Measurements from ENCODE around the gene EPHA4.

Gene EPHA4

GRCh38 chr2:221571025-221571550 lies 1.0 kb downstream of the EPHA4 start:
- DNase-seq, result no peak

GRCh38 chr2:221570321-221570935 lies 1.7 kb downstream of the EPHA4 start:
- DNase-seq, result no peak

DNA sequence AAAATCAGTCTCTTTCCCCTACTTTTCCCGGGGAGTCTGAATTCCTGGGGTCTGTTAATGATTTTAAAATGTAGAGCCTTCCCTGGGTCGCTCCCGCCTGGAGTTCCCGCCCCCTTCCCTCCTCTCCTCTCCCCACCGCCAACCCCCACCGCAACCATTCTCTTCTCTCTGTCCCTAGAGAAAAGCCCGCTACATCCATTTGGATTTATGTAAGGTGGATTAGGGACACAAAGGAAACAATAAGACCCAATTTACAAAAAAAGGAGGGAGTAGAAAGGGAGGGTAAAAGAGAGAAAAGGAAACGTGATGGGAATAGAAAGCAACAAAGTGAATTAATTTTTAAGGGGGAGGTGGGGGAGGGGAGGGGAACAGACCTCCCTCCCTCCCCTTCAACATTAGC lies 2.2 kb downstream of the EPHA4 start:
- no peak for DNase-seq

DNA sequence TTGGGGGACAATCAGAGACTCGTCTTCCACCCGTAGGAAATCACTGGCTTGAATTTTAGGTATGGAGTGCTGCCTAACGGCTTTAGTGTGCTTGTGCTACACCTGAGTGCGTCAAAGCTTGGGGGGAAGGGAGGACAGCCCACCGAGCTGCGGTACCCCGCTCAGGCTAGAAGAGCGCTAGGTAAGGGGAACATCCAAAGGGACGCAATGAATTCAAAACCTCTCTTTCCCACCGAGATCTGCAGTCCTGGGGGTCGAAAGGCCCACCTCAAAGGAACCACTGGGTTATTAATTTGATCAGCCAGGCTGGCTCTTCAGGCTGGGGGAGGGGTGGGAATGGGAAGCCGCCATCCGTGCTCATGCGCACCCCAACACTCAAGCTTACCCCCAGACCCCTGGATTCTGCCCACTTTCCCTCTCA lies 2.7 kb downstream of the EPHA4 start:
- no peak for DNase-seq

GRCh38 chr2:221568299-221568698 lies 3.8 kb downstream of the EPHA4 start:
- DNase-seq, result no peak

GRCh38 chr2:221567809-221568208 lies 4.3 kb downstream of the EPHA4 start:
- DNase-seq, result no peak

DNA sequence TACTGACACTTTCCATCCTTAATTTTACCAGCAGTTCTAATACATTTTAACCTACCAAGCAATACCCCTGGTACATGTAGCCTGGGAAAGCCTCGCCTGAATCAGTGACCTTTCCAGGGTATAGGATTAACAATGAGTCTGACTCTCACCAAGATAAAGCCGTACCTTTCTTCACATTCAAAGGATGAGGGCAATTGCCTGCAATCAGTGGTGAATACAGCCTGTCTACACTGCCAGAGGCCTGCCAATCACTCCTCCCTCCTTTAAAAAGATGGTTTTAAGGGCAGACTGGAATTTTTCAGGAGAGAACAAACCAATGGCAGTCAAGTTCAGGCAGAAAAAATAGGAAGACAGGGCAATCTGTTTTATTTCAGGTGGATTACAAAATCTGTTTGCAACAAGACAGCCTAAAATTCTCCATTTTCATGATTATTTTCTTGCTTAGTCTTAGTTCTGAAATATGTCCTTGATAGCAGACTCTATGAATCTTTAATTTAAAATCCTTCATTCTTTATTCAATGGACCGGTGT lies 4.8 kb downstream of the EPHA4 start:
- DNase-seq, result no peak

GRCh38 chr2:221563270-221563985 lies 8.7 kb downstream of the EPHA4 start:
- no peak for DNase-seq

GRCh38 chr2:221562226-221562625 lies 9.9 kb downstream of the EPHA4 start:
- DNase-seq, result no peak

- no peak for DNase-seq
These were observed 10.3 kb downstream of the EPHA4 start for GRCh38 chr2:221561770-221562169.

DNA sequence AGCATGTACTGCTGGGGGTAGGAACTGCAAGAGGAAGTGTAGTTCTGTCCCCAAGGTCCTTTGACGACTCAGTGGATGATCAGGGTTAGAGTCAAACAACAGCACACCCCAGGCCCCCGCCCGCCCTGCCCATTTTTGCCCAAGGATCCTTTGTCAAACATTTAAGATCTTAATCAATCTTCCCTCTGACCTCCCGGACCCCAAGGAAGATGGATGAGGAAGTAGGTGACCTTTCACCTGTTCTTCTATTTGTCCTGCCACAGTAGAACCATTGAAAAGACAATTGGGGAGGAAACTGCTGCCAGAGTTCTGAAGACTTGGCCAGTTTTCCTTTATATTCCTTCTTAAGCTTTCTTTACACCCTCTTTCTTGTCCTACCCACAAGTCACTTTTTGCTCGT lies 12.1 kb downstream of the EPHA4 start:
- DNase-seq, result no peak

DNA sequence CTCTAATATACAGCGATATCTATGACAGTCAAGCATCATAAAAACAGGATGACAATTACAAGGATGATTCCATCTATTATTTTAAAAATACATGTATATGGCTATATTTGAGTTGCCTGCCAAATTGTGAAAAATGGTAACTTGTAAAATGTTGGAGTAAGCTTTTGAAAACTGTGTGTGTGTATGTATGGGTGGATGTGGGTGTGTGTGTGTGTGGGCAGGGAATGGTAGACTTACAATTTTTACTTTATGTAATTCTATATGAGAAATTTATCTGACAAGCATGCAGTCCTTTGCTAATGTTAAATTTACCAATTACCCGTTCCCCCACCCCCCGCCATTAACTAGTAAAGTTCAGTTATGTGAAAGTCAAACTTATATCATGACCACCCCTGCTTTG lies 14.0 kb downstream of the EPHA4 start:
- no peak for DNase-seq

DNA sequence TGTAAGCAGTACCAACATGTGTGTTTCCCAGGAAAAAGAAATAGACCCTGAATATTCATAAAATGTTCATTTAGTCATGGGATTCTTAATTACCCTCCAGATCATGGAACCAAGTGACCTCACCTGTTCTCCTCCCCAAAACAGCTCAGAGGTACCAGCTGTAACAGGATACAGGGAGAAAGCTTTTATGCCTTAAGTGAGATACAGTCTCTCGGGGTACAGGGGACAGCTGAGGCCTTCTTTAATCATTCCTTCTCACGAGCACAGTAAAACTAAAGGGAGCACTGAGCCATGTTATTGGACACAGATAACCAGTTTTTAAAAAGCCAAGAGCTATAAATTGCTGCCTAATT lies 16.6 kb downstream of the EPHA4 start:
- no peak for DNase-seq

- DNase-seq, result no peak
These were observed 17.2 kb downstream of the EPHA4 start for GRCh38 chr2:221554769-221555493.

DNA sequence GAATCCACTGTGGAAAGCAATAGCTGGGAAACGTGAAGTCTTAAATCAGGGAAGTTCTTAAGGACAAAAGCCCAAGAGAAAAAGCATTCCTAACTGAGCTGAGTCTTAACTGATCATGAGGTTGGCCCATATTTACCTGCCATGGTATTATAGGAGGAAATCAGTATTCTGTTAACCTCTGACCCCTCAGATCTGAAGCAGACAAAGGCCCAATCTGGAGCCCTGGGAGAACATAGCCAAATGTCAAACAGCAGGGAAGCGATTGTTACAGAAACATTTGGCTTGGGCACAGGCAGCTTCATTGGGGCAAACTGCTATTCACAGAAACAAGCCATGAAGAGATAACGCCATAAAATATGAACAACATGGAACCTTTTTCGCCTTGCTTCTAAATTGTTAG lies 18.8 kb downstream of the EPHA4 start:
- no peak for DNase-seq

DNA sequence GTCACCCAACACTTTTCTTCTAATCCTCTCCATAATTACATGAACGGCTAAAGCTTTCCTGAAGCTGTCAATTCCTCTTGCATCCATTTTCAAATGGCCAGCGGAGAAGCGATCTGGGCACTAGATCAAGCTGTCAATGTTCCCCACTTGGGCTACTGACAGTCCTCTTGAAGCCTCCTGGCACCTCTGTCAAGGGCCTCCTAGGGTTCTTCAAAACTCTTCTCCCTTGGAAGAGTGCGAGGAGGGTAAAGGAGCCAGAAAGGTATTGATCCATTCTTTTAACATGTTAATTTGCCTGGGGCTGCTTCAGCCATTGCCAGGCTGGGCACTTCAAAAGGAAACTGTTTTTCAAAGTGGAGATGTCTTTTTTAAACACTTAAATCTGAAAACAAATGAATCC lies 19.8 kb downstream of the EPHA4 start:
- no peak for DNase-seq

GRCh38 chr2:221551864-221552263 lies 20.2 kb downstream of the EPHA4 start:
- DNase-seq, result no peak

DNA sequence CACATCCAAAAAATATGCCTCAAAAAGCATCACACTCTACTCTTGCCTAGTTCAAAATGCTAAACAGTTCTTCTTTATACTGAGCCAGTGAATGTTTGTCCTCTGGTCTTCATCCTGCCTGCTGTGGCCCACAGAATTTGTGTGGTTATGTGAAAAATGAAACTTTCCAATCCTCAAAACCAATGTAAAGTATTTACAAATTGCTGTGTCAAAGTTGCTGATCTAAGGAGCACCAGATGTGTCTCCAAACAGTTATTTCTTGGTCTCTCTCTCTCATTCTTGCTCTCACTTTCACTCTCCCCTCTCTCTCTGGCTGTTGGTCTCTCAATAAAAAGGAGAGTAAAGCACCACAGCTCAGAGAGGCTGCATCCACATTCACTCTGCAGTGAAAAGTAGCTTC lies 23.0 kb downstream of the EPHA4 start:
- no peak for DNase-seq

GRCh38 chr2:221546505-221547225 lies 25.4 kb downstream of the EPHA4 start:
- no peak for DNase-seq

DNA sequence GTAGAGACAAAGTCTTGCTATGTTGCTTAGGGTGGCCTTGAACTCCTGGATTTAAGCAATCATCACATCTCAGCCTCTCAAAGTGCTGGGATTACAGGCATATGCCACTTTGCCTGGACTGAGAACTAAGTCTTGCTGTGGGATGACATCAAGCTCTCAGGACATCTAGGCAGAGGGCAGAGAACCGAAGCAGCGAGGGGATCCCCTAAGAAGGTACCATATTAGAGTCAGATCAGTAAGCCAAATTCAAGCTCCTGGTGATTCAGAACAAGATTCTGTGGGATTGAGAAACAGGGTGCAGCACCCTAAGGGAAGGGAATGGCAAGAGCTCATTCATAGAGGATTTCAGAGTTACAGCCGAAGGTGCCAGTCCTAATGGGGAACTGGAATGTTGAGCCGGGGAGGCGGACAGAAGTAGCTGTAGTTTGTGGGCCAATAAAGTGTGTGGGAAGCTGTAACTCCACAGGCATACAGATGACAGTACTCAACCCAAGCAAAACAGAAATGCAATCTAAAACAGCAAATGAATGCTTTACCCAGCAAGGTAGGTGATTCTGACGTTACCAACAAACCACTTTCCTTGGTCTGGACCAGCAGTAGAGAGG lies 30.9 kb downstream of the EPHA4 start:
- no peak for DNase-seq

DNA sequence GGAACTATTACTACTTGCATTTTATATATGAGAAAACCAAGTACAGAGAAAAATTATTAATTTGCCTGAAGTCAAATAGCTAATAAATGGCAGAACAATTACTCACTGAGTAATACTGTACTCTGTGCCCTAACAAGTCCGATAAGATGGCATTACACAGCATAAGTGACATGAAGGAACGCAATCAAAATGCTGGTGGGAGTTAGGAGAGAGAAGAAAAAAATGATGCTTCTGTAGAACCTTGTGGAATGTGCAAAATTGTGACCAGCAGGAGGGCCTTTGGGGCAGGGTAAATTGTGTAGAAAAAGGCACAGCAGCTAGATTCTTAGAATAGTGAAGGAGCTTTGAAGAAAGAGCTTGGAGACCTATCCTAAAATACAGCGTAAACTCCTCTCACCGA lies 32.9 kb downstream of the EPHA4 start:
- no peak for DNase-seq

- no peak for DNase-seq
These were observed 36.3 kb downstream of the EPHA4 start for GRCh38 chr2:221535824-221536223.

- DNase-seq, result no peak
These were observed 38.8 kb downstream of the EPHA4 start for GRCh38 chr2:221533299-221533698.
